HFF-Myc (cell line): ENCODE measurements around the gene ZNF319.
A peak's percentile ranks its signal among the peaks of the same experiment; 100 is the strongest.
"Not testable (repeated sequence)": the region's sequence is repeated elsewhere in the genome, so short reads cannot be mapped to it uniquely, and the experiment has no call there.

Experiments used
- DNase-seq: peaks from one replicate; pipeline ENCODE4 v3.0.0-alpha.2; 2011; ENCODE audit warnings: low read depth; ENCODE audit errors: extremely low read depth
- H3K4me3 ChIP-seq: replicated peaks from 2 replicates; pipeline ENCODE4 v1.5.1; 2011; ENCODE audit warnings: low read depth, mild to moderate bottlenecking, control low read depth, low read length
- TF ChIP-seq, protein P1 (sequence below): IDR thresholded peaks from 2 replicates; pipeline ENCODE4 v1.5.1; 2012; ENCODE audit warnings: mild to moderate bottlenecking, low read depth, low read length, control low read depth; ENCODE audit errors: missing control alignments

ZNF319 gene

DNA sequence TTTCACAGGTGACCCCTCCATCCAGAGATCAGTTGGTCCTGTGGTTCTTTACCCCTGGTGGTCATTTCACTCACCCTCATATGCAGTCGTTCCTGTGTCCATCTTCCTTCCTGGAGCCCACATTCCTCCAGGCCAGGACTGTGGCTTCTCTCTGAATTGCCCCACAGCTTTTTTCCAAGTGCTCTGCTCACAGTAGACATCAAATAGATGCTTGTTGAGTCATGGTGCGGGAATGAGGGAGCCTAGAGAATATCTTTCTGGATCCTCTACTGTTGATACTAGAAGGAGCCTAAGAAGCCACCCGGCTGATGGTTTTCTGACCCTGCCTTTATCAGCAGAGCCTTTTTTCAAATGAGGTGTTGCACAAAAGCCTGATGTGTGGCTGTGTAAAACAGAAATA, 11.2 kb upstream of the ZNF319 start:
- no peak for DNase-seq
- TF ChIP-seq, protein P1, sequence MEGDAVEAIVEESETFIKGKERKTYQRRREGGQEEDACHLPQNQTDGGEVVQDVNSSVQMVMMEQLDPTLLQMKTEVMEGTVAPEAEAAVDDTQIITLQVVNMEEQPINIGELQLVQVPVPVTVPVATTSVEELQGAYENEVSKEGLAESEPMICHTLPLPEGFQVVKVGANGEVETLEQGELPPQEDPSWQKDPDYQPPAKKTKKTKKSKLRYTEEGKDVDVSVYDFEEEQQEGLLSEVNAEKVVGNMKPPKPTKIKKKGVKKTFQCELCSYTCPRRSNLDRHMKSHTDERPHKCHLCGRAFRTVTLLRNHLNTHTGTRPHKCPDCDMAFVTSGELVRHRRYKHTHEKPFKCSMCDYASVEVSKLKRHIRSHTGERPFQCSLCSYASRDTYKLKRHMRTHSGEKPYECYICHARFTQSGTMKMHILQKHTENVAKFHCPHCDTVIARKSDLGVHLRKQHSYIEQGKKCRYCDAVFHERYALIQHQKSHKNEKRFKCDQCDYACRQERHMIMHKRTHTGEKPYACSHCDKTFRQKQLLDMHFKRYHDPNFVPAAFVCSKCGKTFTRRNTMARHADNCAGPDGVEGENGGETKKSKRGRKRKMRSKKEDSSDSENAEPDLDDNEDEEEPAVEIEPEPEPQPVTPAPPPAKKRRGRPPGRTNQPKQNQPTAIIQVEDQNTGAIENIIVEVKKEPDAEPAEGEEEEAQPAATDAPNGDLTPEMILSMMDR: no peak
- no peak overlapping the region for H3K4me3 ChIP-seq

DNA sequence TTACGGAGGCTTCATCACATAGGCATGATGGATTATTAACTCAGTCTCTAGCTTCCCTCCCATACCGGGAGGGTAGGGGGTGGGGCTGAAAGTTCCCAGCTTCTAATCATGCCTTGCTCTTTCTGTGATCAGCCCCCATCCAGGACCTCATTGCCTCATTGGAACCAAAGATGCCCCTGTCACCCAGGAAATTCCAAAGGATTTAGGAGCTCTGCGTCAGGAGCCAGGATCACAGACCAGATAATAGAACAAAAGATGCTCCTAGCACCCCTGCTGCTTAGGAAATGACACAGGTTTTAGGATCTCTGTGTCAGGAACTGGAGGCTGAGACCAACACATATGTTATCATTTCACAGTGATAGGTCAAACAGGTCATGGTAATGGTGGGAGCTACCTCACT, 10.4 kb upstream of the ZNF319 start:
- H3K4me3 ChIP-seq: no peak overlapping the region
- TF ChIP-seq, protein P1: no peak
- no peak for DNase-seq

DNA sequence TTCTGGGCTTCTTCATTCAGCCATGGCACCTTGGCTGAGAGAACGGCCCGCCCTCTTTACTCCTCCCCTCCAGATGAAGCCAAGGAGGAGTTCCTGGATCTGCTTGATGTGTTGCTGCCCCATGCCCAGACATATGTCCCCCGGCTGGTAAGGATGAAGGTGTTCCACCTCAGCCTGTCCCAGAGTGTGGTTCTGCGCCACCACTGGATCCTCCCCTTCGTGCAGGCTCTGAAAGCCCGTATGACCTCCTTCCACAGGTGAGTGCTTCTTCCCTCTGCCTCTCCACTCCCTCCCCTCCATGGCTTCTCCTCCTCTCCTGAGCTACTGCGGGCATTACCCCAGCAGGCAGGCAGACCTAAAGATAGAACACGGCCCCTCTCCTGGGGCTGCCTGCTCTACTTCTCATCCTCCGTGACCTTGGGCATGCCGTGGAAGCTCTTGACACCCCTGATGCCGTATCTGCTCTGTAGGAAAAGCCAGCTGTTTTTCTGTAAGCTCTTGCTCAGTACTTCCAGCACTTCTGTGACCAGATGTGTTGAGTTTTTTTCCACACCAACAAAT, 9.5 kb upstream of the ZNF319 start:
- no peak for DNase-seq
- no peak overlapping the region for H3K4me3 ChIP-seq
- TF ChIP-seq, protein P1: no peak

DNA sequence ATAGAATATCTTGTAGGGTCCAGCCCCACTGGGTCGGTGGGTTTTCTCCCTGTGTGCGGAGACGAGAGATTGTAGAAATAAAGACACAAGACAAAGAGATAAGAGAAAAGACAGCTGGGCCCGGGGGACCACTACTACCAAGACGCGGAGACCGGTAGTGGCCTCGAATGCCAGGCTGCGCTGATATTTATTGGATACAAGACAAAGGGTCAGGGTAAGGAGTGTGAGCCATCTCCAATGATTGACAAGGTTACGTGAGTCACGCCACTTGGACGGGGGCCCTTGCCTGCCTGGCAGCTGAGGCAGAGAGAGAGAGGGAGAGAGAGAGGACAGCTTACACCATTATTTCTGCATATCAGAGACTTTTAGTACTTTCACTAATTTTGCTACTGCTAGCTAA, 4.3 kb upstream of the ZNF319 start:
- H3K4me3 ChIP-seq, DNase-seq: not testable (repeated sequence)

DNA sequence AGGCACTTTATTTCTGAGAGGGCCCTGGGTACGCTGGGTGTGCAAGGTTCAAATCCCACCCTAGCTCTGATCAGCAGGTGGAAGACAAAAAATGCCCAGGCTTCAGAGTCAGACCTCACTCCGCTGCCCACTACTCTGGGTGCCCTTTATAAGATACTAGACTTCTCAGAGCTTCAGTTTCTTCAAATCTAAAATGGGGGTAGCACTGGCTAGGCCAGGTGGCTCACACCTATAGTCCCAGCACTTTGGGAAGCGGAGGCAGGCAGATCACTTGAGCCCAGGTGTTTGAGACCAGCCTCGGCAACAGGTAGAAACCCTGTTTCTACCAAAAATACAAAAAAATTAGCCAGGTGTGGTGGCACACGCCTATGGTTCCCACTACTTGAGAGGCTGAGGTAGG, 2.5 kb upstream of the ZNF319 start:
- DNase-seq: no peak
- H3K4me3 ChIP-seq: no peak overlapping the region
- TF ChIP-seq, protein P1: no peak

DNA sequence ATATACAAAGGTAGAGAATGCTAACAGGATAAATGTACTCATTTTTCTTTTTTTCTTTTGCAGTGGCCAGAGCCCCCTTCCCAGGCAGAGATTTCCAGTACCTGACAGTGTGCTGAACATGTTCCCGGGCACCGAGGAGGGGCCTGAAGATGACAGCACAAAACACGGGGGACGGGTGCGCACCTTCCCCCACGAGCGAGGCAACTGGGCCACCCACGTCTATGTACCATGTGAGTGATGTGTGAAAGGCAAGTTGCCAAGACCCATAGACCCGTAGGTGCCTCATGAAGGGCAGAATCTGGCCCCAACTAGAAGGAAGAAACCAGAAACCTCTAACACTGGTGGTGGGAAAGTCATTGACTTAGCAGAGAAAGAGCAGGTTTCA, 1.9 kb upstream of the ZNF319 start:
- TF ChIP-seq, protein P1: no peak
- no peak overlapping the region for H3K4me3 ChIP-seq
- DNase-seq: no peak

DNA sequence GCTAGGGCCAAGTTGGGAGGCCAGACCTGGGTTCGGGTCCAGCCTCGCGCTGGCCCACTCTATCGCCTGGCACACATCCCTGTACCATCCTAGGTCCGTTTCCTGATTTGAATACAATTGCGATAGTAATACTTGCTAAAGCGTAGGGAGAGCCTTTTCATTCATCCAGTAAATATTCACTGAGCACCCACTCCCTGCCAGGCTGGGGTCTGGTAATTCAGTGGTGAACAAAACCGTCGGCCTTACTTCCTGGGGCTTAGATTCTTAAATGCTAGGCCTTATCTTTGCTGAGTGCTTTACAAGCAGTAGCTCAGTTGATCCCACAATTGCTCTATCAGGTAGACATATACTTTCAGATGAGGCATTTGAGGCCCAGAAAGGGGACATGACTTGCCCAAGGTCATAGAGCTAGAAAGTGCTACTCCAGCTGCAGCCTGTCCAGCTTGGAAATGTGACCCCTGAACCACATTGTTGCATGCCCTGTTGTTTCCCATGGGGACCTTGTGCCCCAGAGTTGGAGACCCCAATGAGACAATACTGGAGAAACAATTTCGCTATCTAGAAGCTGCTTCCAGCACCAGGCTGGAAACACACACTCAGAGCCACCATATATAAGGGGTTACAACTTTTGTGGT, 1.4 kb upstream of the ZNF319 start:
- H3K4me3 ChIP-seq: peak overlapping the region; percentile 68
- DNase-seq: no peak
- TF ChIP-seq, protein P1: no peak
